HL-60/S4 treated with retinoic acid at 250 ng/mL for 4 days and 3 days (cell line): ENCODE results near the gene ATP2C2.
"Not testable (repeated sequence)": the region's sequence is repeated elsewhere in the genome, so short reads cannot be mapped to it uniquely, and the experiment has no call there.

Source experiments
- in situ Hi-C: fragments of 300-500 bp; cut with MboI; formaldehyde crosslinking; loops from 2 replicates; pipeline ENCODE4 v1.7.0; 2022; ENCODE audit warnings: low sequenced_read_pairs

Gene ATP2C2

DNA sequence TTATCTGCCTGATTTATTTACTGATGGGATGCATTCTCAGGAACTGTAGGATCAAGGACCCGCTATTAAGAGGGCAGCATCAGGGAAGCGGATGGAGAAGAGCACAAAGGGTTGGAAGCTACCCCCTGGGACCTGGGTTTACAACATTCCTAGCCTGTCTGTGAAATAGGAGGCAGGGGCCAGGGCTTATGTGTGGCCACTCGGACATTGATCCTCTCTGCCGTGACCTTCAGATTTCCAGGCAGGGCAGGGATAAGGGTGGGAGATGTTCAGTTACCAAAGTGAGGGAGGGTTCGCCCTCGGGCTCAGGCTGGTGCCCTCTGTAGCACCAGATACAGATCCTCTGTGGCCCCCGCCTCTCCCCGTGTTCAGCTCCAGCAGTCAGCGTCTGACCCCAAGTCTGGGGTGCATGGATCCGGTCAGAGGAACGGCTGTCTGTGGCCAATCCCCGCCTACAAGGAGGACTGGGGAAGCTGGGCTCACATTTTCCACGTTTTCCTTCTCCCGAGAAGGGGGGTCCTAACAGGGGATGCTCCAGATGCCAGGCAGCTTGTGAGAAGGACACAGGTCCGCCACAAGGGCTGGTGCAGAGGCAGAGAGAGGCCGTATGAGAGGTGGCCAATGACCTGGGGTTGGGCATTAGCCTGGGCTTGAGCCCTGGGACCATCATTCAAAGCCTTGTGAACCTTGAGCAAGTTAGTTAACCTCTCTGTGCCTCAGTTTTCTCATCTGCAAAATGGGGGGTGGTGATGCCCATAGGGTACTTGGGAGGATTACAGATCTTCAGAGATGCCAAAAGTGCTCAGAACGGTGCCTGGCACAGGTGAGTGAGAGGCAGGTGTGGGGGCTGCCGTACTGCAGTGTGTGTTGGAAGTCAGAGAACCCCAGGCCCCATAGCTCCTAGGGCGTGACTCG is 48.3 kb downstream of the ATP2C2 start:
- in situ Hi-C loops, result no loop called here

DNA sequence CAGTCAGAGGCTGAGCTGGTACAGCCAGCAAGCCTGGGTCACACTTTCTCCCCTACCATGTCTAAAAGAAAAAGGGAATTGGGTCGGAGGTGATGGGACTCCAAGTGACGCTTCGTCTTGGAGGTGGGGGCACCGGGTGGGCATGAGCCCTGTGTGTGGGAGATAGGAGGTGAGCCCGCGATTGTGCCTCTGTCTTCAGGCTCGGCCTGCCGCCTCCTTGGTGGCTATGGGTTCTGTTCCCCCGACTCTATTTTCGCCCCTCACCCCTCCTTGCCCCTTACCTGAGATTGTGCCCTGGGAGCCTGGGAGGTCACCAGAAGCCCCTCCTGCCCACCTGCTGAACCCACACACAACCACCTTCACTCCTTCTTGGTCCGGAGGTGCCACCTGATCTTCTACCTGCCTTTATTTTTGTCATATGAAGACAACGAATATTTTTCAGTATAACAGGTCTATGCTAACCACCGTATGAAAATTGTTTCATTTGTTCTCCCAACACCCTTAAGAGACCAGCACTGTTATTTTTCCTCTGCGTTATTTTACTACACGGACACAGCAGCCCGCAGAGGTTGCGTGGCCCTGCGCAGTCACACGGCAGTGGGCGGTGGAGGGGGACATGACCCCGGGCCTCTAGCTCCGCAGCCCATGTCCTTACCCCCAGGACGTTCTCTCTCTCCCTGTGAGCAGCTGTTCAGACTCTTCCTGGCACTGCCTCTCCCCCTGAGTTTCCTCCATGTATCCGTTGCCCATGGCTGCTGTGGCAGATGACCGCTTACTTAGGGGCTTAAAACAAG is 49.9 kb downstream of the ATP2C2 start:
- in situ Hi-C loops, result no loop called here

DNA sequence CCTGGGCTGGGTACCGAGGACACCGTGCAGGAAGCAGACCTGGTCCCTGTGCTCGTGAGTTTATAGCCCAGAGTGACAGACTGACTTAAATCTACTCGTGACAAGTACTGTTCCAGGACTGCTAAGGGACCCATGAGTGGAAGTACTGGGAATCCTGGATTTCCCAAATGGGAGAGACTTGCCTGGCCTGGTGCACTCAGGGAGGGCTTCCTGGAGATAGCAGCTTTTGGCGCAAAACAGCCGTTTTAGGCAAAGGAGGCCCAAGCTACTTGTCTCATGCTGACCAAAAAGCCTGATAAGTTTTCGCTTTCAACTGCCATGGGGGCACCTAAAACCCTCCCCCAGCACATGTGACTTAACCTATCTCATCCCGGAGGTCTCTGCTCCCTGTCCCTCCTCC is 51.4 kb downstream of the ATP2C2 start:
- in situ Hi-C loops, result no loop called here

DNA sequence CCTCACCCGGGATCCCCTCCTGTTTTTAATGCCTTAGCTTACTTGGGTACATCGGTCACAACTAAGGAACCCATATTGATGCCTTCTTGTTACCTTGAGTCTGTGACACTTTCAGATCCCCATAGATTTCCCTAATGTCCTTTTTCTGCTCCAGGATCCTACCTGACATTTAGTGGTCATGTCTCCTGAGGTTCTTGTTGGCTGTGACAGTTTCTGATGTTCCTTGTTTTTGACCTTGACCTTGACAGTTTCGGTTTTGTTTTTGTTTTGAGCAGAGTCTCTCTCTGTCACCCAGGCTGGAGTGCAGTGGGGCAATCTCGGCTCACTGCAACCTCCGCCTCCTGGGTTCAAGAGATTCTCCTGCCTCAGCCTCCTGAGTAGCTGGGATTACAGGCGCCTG is 52.2 kb downstream of the ATP2C2 start:
- in situ Hi-C loops, result not testable (repeated sequence)

DNA sequence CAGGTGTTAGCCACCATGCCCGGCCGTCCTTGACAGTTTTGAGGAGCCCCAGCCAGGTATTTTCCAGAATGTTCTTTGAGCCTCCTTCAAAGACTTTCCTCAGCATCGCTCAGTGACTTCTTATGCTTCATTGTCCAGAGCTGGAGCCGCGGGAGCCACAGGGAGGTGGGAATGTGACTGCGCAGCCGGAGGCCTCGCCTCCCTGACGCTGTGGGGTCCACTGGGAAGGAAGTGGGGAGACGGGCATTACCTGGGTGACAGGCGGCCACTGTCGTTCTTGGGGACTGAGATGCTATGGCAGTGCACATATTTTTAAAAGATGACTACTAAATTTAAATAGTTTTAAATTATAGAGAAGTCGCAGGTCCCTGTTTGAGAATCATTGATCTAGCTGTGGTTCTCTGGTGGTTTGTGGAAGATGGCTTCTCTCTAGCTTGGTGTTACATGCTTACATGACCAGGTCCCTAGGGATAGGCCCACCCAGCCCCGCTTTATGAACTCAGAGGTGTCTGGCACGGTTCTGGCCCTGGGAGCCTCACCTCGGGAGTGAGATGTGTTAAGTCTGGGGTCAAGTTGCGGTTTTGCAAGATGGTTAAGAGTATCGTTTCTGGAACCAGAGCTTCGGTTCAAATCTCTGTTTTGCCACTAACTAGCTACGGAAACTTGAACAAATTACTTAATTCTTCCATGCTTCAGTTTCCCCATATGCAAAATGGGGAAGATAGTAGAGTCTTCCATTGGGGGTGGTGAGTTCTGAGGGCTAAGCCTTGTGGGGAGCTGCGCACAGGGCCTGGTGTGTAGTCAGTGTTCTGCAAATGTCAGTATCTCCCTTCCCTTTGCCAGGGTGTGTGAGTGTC is 53.0 kb downstream of the ATP2C2 start:
- in situ Hi-C loops, result no loop called here

DNA sequence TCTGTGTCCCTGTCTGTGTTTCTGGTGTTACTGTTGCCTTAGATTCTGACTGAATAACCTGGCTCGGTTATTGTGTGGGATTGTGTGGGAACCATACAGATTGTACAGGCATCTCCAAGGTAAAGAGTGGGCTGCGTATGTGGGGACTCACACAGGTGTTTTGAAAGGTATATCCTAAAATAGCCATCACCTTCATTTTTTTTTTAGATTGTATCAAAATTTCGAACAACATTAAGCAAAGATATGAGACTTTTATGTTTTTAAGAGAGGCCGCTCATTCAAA is 53.5 kb downstream of the ATP2C2 start:
- in situ Hi-C loops, result no loop called here

DNA sequence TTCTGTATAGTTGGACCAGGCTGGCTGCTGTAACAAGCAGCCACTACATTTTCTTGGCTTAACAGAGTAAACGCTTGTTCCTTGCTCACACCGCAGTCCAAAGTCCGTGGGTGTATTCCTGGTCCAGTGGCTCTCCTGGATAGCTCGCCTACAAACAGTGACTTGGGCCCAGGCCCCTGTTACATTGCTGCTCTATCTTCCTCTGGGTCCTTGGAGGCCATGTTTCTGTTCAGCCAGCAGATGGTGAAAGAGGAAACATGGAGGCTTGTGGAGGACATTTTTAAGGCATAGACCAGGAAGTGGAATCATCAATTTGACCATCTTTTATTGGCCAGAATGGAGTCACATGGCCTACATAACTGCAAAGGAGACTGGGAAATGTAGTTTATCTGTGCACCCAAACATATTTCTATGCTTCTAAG is 55.1 kb downstream of the ATP2C2 start:
- in situ Hi-C loops, result no loop called here

DNA sequence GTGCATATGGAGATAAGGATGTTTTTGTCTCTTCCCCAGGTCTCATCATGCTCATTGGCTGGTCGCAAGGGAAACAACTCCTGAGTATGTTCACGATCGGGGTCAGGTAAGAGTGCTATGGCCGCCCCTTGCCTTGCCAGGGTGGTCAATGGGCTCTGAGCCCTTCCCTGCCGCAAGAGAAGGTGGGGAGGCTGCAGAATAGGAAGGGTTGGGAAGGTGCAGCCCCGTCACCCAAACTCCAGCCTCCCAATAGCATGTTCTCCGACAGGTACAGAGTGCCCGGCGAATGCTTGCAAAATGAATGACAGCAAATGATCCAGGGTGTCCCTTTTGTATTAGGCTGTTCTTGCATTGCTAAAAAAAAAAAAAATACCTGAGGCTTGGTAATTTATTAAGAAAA is 57.4 kb downstream of the ATP2C2 start:
- in situ Hi-C loops, result no loop called here

DNA sequence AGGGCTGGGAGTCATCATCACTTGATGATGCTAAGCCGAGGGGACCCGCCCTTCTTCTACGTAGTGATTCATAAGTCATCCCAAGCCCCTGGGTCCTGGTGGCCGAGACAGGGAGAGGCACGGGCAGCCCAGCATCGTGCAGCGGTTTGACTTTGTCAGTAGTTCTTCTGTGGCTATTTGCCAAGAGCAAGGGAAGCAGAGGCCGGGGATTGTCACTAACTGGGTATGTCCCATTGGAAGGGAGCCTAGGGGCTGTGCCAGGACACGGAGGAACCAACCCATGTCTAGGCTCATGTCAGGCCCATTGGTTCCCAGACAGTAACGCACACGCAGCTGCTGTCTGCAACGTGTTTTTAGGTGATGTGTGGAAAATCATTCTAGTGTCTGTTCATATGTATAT is 58.5 kb downstream of the ATP2C2 start:
- in situ Hi-C loops, result no loop called here

DNA sequence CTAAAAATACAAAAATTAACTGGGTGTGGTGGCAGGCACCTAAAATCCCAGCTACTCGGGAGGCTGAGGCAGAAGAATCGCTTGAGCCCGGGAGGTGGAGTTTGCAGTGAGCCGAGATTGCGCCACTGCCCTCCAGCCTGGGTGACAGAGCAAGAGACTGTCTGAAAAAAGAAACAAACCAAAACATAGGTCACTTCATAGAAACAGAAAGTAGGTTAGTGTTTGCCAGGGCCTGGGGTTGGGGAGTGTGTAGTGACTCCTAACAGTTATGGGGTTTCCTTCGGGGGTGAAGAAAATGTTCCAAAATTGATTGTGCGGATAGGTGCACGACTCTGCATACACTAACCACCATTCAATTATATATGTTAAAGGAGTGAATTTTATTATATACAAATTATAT is 59.2 kb downstream of the ATP2C2 start:
- in situ Hi-C loops, result no loop called here

DNA sequence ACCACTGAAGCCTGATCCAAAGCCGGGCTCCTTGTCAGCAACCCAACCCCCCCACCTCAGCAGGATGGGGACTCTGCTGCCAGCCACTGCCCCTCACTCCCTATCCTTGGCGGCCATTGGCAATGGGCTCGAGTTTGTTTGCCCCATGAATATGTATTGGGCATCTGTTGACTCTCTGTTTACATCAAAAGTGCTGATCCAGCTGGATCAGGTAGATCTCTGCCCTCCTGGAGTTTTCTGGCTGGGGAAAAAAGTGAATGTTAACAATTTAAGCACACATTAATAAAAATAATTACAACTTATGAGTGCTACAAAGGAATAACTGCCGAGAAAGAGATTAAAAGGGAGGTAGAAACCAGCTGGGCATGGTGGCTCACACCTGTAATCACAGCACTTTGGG is 62.5 kb downstream of the ATP2C2 start:
- in situ Hi-C loops, result no loop called here

DNA sequence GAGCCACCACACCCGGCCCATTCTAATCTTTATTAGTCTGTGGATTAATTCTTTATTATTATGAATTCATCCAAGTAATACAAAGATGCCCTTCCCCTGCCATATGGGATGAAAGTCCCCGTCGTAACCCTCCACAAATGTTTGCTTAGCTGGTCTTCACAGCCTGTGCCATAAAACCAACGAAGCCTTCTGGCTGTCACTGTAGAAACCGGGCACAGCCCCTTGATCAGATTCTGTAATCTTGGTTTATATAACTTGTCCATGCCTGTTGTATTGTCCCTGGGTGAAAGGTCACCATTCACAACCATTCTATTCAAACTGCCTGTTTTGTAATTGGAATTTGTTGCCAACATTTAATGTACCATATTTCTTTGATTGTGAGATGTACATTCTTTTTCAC is 66.5 kb downstream of the ATP2C2 start:
- in situ Hi-C loops, result no loop called here

DNA sequence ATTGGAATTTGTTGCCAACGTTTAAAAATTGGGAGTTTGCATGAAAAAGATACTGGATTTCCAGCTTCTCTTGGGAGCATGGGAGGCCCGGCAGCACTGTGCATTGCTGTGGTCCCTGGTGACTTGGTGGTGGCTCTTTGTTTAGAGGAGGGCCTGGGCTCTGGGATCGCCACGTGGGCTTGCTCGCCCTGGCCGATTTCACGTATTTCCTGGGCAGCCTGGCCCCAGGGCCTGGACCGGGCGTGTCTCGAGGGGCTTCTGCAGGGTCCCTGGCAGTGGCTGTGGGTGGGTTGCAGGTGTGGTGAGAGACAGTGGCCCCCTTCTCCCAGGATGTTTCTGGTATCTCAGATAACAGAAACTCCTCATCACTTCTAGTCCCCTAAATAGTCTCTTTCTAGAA is 67.9 kb downstream of the ATP2C2 start:
- in situ Hi-C loops, result no loop called here

DNA sequence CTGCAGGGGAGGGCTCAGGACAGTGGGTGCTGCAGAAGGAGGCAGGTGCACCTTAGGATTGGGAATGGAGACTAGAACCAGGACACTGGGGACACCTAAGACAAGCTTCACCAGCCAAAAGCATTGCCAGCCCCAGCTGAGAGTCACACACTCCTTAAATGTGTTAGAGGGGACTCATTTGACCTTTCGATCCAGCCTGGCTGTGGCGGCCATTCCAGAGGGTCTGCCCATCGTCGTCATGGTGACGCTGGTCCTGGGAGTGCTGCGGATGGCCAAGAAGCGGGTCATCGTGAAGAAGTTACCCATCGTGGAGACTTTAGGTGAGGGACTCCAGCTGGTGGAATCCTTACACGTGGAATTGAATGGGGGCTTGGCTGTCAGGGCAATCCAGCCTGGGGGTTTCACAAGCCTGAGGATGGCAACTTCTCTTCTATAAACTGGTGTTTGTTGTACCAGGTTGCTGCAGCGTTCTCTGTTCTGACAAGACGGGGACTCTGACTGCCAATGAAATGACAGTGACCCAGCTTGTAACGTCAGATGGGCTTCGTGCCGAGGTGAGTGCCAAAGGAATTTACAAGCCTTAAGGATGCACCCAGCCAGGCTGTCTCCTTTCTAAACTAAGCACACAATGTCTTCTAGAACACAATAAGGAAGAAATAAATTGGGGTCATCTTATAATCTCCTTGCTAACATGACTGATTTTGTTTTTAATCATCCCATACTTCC is 70.8 kb downstream of the ATP2C2 start:
- in situ Hi-C loops, result no loop called here

DNA sequence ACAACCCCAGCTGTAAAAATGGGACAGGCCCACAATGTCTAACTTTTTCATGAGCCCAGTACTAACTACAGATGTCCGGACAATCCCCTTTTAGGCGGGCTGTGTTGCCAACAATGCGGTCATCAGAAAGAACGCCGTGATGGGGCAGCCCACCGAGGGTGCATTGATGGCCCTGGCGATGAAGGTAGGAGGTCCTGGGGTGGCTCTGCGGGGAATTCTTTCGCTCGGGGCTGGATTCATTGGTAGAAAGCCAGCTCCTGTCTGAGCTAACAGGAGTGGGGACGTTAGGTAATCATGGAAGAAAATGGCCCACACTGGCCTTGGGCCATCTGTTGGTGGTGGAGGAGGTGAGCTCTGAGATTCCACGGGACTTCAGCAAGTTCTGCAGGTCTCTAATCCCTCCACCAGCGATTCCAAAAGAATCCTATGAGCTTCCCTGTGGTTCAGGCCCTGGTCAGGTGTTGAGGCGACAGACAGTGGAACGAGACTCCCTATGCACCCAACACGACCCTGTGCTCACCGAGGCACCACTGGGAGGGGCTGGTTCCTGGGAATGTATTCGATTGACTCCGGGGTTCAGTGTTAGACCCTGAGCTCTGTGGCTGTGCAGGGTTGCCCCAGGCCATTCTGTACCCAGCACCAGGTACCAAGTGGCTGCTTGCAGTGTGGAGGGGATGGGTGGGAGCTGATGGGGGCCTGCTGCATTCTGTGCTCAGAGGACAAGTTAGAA is 74.2 kb downstream of the ATP2C2 start:
- in situ Hi-C loops, result no loop called here

DNA sequence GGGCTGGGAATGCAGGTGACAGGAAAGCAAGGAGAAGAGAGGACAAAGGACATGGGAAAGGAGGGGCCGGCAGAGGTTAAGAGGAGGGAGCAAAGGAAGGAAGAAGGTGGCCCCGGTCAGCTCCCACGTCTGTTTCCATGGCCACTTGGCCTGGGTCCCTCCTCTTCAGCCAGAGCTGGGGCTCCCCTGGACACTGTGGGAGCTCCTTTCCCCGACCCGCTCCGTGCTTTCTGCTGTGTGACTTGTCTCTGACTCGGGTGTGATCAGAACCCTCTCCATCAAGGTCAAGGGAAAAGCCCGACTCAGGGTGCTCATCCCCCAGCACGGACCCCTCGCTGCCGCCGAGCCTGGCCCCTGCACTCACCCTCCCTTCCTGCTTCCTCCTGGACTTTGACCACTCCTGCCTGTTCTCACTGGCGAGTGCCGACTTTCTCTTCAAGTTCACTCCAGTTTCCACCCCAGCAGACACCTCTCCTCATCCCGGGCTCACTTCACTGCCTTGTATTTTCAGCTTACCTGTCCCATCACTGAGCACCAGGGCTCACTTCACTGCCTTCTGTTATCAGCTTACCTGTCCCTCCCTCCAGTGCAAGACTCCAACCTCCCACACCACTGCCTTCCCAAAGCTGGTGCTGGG is 74.9 kb downstream of the ATP2C2 start:
- in situ Hi-C loops, result no loop called here

DNA sequence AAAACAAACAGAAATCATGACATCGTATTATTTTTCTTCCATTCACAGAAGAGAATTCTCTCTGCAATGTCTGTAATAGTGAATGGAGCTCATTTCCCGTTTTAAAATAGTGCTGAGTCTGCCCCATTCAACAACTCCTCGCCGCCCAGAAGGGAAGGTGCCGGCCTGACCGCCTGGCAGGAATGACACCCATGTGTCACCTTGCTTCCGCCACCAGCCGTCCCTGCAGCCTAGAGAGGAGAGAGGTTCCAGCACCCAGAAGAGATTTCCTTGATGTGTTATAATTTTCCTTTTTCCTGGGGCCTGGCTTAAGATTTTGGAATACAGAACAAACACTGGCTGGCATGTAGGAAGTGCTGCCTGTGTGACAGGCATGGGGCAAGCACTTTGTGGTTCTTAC is 76.1 kb downstream of the ATP2C2 start:
- in situ Hi-C loops, result no loop called here

DNA sequence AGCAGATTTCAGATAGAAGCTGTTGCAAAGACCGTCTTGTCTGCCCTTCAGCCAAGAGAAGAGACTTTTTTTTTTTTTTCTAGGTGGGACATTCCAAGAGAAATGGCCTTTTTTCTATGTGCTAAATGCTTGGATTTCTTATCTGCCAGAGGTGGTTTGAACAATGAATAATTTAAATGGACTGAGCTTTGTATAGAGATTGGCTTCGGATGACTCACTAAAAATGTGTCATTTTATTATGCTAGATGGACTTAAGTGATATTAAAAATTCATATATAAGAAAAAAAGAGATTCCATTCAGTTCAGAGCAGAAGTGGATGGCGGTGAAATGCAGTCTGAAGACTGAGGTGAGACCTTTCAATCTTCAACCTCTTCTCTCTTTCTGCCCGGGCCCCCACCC is 77.7 kb downstream of the ATP2C2 start:
- in situ Hi-C loops, result no loop called here

DNA sequence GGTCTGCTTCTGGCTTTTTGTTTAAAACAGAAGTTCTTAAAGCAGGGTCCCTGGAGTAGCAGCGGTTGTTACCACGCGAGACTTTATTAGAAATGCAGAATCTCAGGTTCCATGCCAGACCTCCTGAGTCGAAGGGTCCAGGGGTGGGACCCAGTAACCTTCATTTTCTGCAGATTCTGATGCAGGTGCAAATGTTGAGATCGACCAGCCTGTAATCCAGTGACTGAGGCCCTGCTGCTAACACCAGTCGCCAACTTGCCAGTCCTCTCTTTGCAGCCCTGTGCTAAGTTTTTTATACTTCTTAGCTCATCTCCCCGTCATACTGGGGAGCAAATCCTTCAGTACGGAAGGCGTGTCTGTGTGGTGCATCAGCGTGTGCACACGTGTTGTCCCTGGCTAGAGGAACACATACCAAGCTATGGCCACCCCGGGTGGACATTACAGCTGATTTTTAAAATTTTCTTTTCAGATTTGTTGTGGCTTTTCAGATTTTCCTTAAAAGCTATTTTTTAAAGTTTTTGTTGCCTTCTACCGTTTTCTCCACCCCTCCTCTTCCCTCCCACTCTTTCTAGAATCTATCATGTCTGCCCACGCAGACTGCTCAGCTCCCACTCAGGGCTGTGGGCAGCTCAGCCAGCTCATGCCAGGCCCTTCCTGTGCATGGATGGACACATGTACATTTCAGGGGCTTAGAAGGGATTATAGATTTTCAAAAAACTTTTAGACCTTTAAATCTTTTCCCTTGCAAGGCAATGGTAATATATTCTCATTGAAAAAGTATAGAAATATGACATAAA is 78.5 kb downstream of the ATP2C2 start:
- in situ Hi-C loops, result no loop called here
